Measurements from ENCODE around the gene CCDC69.

Gene CCDC69

GRCh38 chr5:151167022-151167421 lies 56.9 kb downstream of the CCDC69 start:
- Histone ChIP-seq H3K79me2 (ENCODE audit: control insufficient read depth, insufficient read depth, low read length, poor library complexity) (no peaks in the 10 kb centered on the region), H4K8ac (ENCODE audit: low read depth, low read length) (no peak overlapping the region), H4K12ac (ENCODE audit: low read depth, low read length) (no peak overlapping the region), H3K18ac (ENCODE audit: low read length) (no peak overlapping the region), H3K4ac (ENCODE audit: low read depth, low read length) (no peak overlapping the region), H3K9ac (ENCODE audit: low read length) (peak overlapping the region; percentile 12), H2BK12ac (ENCODE audit: low read length) (no peak overlapping the region), H4K91ac (ENCODE audit: low read depth, low read length) (no peak overlapping the region), H3K23ac (ENCODE audit: low read length) (no peak overlapping the region), H3K4me2 (ENCODE audit: low read length) (no peak overlapping the region), H3K79me1 (ENCODE audit: low read length) (no peaks in the 10 kb centered on the region), H3K27ac (ENCODE audit: low read depth, low read length) (no peak overlapping the region), H2BK5ac (ENCODE audit: low read depth, low read length, poor library complexity) (no peak overlapping the region), H3K36me3 (ENCODE audit: control insufficient read depth in 1 of 2, insufficient read depth in 2 of 2, low read length in 2 of 2) (no peaks in the 10 kb centered on the region), H3K14ac (ENCODE audit: low read length) (no peak overlapping the region), H3K9me3 (ENCODE audit: insufficient read depth, low read depth, low read length) (no peaks in the 10 kb centered on the region), H2BK120ac (ENCODE audit: insufficient read depth, low read length, poor library complexity) (no peak overlapping the region), H3K4me3 (ENCODE audit: low read depth, low read length) (no peak overlapping the region), H2AK5ac (ENCODE audit: low read length) (no peak overlapping the region), H2AFZ (ENCODE audit: insufficient read depth, low read length, poor library complexity) (no peak overlapping the region), H3K27me3 (ENCODE audit: insufficient read depth, low read length) (no peaks in the 10 kb centered on the region), H3K4me1 (ENCODE audit: control insufficient read depth in 1 of 2, insufficient read depth in 2 of 2, low read length in 2 of 2) (peaks cover 3% of the 10 kb centered on the region in 2 experiments)
- no peak for DNase-seq
- no CpG with 5 or more reads among the region's 9 CpGs for WGBS (ENCODE audit: extremely low coverage, insufficient coverage, insufficient read length)

DNA sequence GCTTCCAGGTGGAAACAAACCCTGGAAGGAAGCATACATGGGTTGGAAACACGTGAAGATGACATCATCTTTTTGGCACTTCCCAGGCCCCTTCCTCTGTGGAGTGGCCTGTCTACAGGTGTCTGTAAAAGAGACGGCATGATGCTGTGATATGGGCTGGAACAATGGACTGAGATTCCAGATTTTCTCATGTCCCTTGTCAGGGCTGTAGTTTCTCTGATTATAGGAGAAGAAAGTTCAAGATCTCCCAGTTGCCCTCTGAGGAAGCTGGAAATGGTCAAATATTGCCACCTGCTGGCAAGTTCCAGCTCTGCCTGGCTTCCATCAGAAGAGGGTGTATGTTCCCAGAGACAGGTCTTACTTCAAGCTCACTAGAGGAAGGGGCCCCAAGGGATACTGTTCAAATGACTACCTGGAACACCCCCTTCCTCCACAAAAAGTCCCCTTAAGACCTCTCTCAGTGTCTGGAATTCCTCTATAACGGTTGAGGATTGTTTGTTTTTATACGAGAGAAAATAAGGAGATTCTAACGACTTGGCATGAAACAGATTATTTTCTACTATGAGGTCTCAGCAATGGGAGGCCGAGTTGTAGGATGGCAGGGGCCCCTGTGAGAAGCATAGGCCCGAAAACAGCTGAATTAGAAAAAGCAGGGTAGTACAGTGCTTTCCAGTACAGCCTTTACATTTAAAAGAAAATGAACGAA lies 59.1 kb downstream of the CCDC69 start:
- no CpG with 5 or more reads among the region's 8 CpGs for WGBS (ENCODE audit: extremely low coverage, insufficient coverage, insufficient read length)
- peak overlapping the region; percentile 33 for H2AFZ ChIP-seq (ENCODE audit: insufficient read depth, low read length, poor library complexity)

DNA sequence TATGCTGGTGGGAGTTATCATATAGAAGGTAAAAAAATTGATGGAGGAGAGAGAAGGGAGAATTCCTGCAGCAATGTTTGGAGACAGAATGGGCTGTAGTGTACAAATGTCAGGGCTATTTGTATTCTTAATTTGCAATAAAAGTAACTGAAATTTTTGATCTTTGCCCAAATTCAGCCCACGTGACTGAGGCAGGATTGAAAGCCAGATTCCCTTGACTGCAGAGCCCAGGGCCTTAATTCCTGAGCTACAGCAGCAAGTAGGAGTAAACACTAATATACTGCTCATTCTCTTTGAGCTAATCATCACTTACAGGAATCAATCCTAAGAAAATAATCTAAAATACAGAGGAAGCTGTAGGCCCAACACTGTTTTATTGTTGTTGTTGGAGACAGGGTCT lies 61.1 kb downstream of the CCDC69 start:
- Histone ChIP-seq H3K4me1 (ENCODE audit: control insufficient read depth in 1 of 2, insufficient read depth in 2 of 2, low read length in 2 of 2) (peaks cover 5 to 8% of the 10 kb centered on the region in 2 experiments), H2AFZ (ENCODE audit: insufficient read depth, low read length, poor library complexity) (no peak overlapping the region), H3K36me3 (ENCODE audit: control insufficient read depth in 1 of 2, insufficient read depth in 2 of 2, low read length in 2 of 2) (no peaks in the 10 kb centered on the region), H3K27ac (ENCODE audit: low read depth, low read length) (no peak overlapping the region), H4K91ac (ENCODE audit: low read depth, low read length) (no peak overlapping the region), H3K9ac (ENCODE audit: low read length) (no peak overlapping the region), H3K23ac (ENCODE audit: low read length) (no peak overlapping the region), H2BK5ac (ENCODE audit: low read depth, low read length, poor library complexity) (no peak overlapping the region), H4K8ac (ENCODE audit: low read depth, low read length) (no peak overlapping the region), H3K27me3 (ENCODE audit: insufficient read depth, low read length) (no peaks in the 10 kb centered on the region), H2AK5ac (ENCODE audit: low read length) (no peak overlapping the region), H2BK12ac (ENCODE audit: low read length) (no peak overlapping the region), H2BK120ac (ENCODE audit: insufficient read depth, low read length, poor library complexity) (no peak overlapping the region), H3K4me3 (ENCODE audit: low read depth, low read length) (no peak overlapping the region), H3K79me1 (ENCODE audit: low read length) (peaks cover 4% of the 10 kb centered on the region), H4K12ac (ENCODE audit: low read depth, low read length) (no peak overlapping the region), H3K18ac (ENCODE audit: low read length) (no peak overlapping the region), H3K4me2 (ENCODE audit: low read length) (no peak overlapping the region), H3K4ac (ENCODE audit: low read depth, low read length) (no peak overlapping the region), H3K9me3 (ENCODE audit: insufficient read depth, low read depth, low read length) (no peaks in the 10 kb centered on the region), H3K79me2 (ENCODE audit: control insufficient read depth, insufficient read depth, low read length, poor library complexity) (no peaks in the 10 kb centered on the region), H3K14ac (ENCODE audit: low read length) (no peak overlapping the region)
- no CpG with 5 or more reads among the region's 1 CpG for WGBS (ENCODE audit: extremely low coverage, insufficient coverage, insufficient read length)
- no peak for DNase-seq

More for the DNA sequence above, 59.1 kb downstream of the CCDC69 start:
- H3K79me2 ChIP-seq (ENCODE audit: control insufficient read depth, insufficient read depth, low read length, poor library complexity): no peaks in the 10 kb centered on the region
- H4K8ac ChIP-seq (ENCODE audit: low read depth, low read length): peak overlapping the region; percentile 1
- H3K27ac ChIP-seq (ENCODE audit: low read depth, low read length): peak overlapping the region; percentile 2
- H3K9ac ChIP-seq (ENCODE audit: low read length): no peak overlapping the region
- DNase-seq: peak; percentile 80 to 93
- H3K14ac ChIP-seq (ENCODE audit: low read length): no peak overlapping the region
- H3K36me3 ChIP-seq (ENCODE audit: control insufficient read depth in 1 of 2, insufficient read depth in 2 of 2, low read length in 2 of 2): no peaks in the 10 kb centered on the region
- H4K91ac ChIP-seq (ENCODE audit: low read depth, low read length): no peak overlapping the region
- no peak overlapping the region for H3K4me3 ChIP-seq (ENCODE audit: low read depth, low read length)
- no peak overlapping the region for H4K12ac ChIP-seq (ENCODE audit: low read depth, low read length)
- no peak overlapping the region for H2BK120ac ChIP-seq (ENCODE audit: insufficient read depth, low read length, poor library complexity)
- no peak overlapping the region for H2AK5ac ChIP-seq (ENCODE audit: low read length)
- H3K79me1 ChIP-seq (ENCODE audit: low read length): no peaks in the 10 kb centered on the region
- H2BK5ac ChIP-seq (ENCODE audit: low read depth, low read length, poor library complexity): no peak overlapping the region
- H2BK12ac ChIP-seq (ENCODE audit: low read length): peak overlapping the region; percentile 22
- H3K4me2 ChIP-seq (ENCODE audit: low read length): no peak overlapping the region
- H3K18ac ChIP-seq (ENCODE audit: low read length): no peak overlapping the region
- no peaks in the 10 kb centered on the region for H3K9me3 ChIP-seq (ENCODE audit: insufficient read depth, low read depth, low read length)
- H3K4ac ChIP-seq (ENCODE audit: low read depth, low read length): no peak overlapping the region
- no peaks in the 10 kb centered on the region for H3K27me3 ChIP-seq (ENCODE audit: insufficient read depth, low read length)
- peaks cover 3% of the 10 kb centered on the region in 2 experiments for H3K4me1 ChIP-seq (ENCODE audit: control insufficient read depth in 1 of 2, insufficient read depth in 2 of 2, low read length in 2 of 2)
- no peak overlapping the region for H3K23ac ChIP-seq (ENCODE audit: low read length)

DNA sequence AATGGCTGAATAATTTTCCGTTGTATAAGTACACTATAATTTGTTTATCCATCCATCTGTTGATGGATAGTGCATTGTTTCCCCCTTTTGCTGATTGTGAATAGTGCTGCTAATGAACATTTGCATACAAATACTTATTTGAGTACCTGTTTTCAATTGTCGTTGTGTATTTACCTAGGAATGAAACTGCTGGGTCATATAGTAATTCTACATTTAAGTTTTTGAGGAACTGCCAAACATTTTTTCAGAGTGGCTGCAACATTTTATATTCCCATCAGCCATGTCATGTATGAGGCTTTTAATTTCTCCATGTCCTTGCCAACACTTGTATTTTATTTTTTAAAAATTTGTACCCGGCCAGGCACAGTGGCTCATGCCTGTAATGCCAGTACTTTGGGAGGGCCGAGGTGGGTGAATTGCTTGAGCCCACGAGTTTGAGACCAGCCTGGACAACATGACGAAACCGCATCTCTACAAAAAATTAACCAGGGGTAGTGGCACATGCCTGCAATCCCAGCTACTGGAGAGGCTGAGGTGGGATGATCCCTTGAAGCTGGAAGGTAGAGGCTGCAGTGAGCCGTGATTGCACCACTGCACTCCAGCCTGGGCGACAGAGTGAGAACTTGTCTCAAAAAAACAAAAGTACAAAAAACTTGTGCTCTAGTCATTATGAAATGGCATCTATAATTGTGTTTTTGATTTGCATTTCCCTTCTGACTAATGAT lies 64.1 kb downstream of the CCDC69 start:
- H2AFZ ChIP-seq (ENCODE audit: insufficient read depth, low read length, poor library complexity): no peak overlapping the region
- H4K12ac ChIP-seq (ENCODE audit: low read depth, low read length): no peak overlapping the region
- H2BK5ac ChIP-seq (ENCODE audit: low read depth, low read length, poor library complexity): no peak overlapping the region
- H3K36me3 ChIP-seq (ENCODE audit: control insufficient read depth in 1 of 2, insufficient read depth in 2 of 2, low read length in 2 of 2): no peaks in the 10 kb centered on the region
- no peak overlapping the region for H2BK120ac ChIP-seq (ENCODE audit: insufficient read depth, low read length, poor library complexity)
- H2AK5ac ChIP-seq (ENCODE audit: low read length): no peak overlapping the region
- peaks cover 6% of the 10 kb centered on the region for H3K79me2 ChIP-seq (ENCODE audit: control insufficient read depth, insufficient read depth, low read length, poor library complexity)
- no peak overlapping the region for H3K14ac ChIP-seq (ENCODE audit: low read length)
- no peak overlapping the region for H4K91ac ChIP-seq (ENCODE audit: low read depth, low read length)
- DNase-seq: no peak
- peaks cover 12% of the 10 kb centered on the region for H3K79me1 ChIP-seq (ENCODE audit: low read length)
- H4K8ac ChIP-seq (ENCODE audit: low read depth, low read length): no peak overlapping the region
- H3K23ac ChIP-seq (ENCODE audit: low read length): no peak overlapping the region
- H3K4me3 ChIP-seq (ENCODE audit: low read depth, low read length): no peak overlapping the region
- no peak overlapping the region for H3K18ac ChIP-seq (ENCODE audit: low read length)
- no CpG with 5 or more reads among the region's 9 CpGs for WGBS (ENCODE audit: extremely low coverage, insufficient coverage, insufficient read length)
- peaks cover 16 to 19% of the 10 kb centered on the region in 2 experiments for H3K4me1 ChIP-seq (ENCODE audit: control insufficient read depth in 1 of 2, insufficient read depth in 2 of 2, low read length in 2 of 2)
- H2BK12ac ChIP-seq (ENCODE audit: low read length): no peak overlapping the region
- H3K4me2 ChIP-seq (ENCODE audit: low read length): no peak overlapping the region
- H3K27ac ChIP-seq (ENCODE audit: low read depth, low read length): no peak overlapping the region
- no peaks in the 10 kb centered on the region for H3K27me3 ChIP-seq (ENCODE audit: insufficient read depth, low read length)
- H3K4ac ChIP-seq (ENCODE audit: low read depth, low read length): no peak overlapping the region
- no peaks in the 10 kb centered on the region for H3K9me3 ChIP-seq (ENCODE audit: insufficient read depth, low read depth, low read length)
- H3K9ac ChIP-seq (ENCODE audit: low read length): no peak overlapping the region

Data from trophoblast cell (in vitro differentiated cells and primary cell).